SK-N-SH (cell line): ENCODE results near the gene HK1. TPM values are rescaled to one million over a fixed set of nuclear protein-coding genes. Genes with fewer than 3 reads are reported as not detected.

Experiments
- CTCF ChIA-PET: fragments of 300-600, 350-600 bp; formaldehyde crosslinking; extraction: SDS; loops from one replicate; lab custom pipeline; 2021; lab: Yijun Ruan, JAX
- POLR2A ChIA-PET: fragments of 350-600 bp; sonication (Branson Sonifier 250); formaldehyde crosslinking; extraction: SDS; loops from one replicate; lab custom pipeline; 2020; ENCODE audit warnings: antibody characterized with exemption, inconsistent platforms; lab: Yijun Ruan, JAX
- DNase-seq: peaks from one replicate; pipeline ENCODE4 v3.0.0; 2012
- H2AFZ ChIP-seq: fragments of 200-600 bp; sonication (generic); 2 replicates; pipeline ENCODE4 v1.8.1; 2016; ENCODE audit warnings: antibody characterized with exemption, mild to moderate bottlenecking, low read depth
- H3F3A ChIP-seq: fragments of 200-600 bp; sonication (generic); replicated peaks from 2 replicates; pipeline ENCODE3; 2016; ENCODE audit warnings: antibody characterized with exemption, mild to moderate bottlenecking; ENCODE audit not compliant: insufficient read depth
- H3K27ac ChIP-seq, 2 experiments: fragments of 200-500 bp in 1 of 2; fragments of 200-600 bp in 1 of 2; sonication (Bioruptor generic) in 1 of 2; sonication (generic), shearing (Covaris generic) in 1 of 2; 2 replicates each; pipeline versions ENCODE4 v1.5.1 to v1.6.1; 2014 to 2016; ENCODE audit warnings: low read depth in 2 of 2, inconsistent platforms in 1 of 2, low read length in 1 of 2, mild to moderate bottlenecking in 1 of 2, mixed read lengths in 1 of 2
- H3K27me3 ChIP-seq: fragments of 200-600 bp; sonication (generic), shearing (Covaris generic); 2 replicates; pipeline ENCODE4 v1.6.1; 2016; ENCODE audit warnings: mixed run types; ENCODE audit not compliant: insufficient read depth
- H3K36me3 ChIP-seq, 2 experiments: fragments of 200-500 bp in 1 of 2; fragments of 200-600 bp in 1 of 2; sonication (Bioruptor generic) in 1 of 2; sonication (generic) in 1 of 2; replicated peaks in 1 of 2; 2 replicates each; pipeline versions ENCODE3 to v1.5.1; 2014 to 2016; ENCODE audit warnings: low read length in 1 of 2, mild to moderate bottlenecking in 1 of 2; ENCODE audit not compliant: insufficient read depth in 2 of 2, control insufficient read depth in 1 of 2
- H3K4me1 ChIP-seq, 2 experiments: fragments of 200-500 bp in 1 of 2; fragments of 200-600 bp in 1 of 2; sonication (Bioruptor generic) in 1 of 2; sonication (generic), shearing (Covaris generic) in 1 of 2; 2 replicates each; pipeline versions ENCODE4 v1.5.1 to v1.6.1; 2014 to 2016; ENCODE audit warnings: low read depth in 1 of 2, low read length in 1 of 2, mixed run types in 1 of 2; ENCODE audit not compliant: insufficient read depth in 2 of 2, control insufficient read depth in 1 of 2
- H3K4me2 ChIP-seq: fragments of 200-600 bp; sonication (generic), shearing (Covaris generic); 2 replicates; pipeline ENCODE4 v1.6.1; 2017; ENCODE audit warnings: mixed run types
- H3K4me3 ChIP-seq, 2 experiments: fragments of 200-500 bp in 1 of 2; fragments of 200-600 bp in 1 of 2; sonication (Bioruptor generic) in 1 of 2; sonication (generic), shearing (Covaris generic) in 1 of 2; 2 replicates each; pipeline versions ENCODE4 v1.5.1 to v1.8.1; 2014 to 2016; ENCODE audit warnings: low read depth in 2 of 2, inconsistent platforms in 1 of 2, low read length in 1 of 2, mild to moderate bottlenecking in 1 of 2, mixed read lengths in 1 of 2, moderate library complexity in 1 of 2
- H3K79me2 ChIP-seq: fragments of 200-600 bp; sonication (generic); 2 replicates; pipeline ENCODE4 v1.8.1; 2017; ENCODE audit warnings: mild to moderate bottlenecking; ENCODE audit not compliant: insufficient read depth
- H3K9ac ChIP-seq: fragments of 200-600 bp; sonication (generic); 2 replicates; pipeline ENCODE4 v1.6.1; 2017; ENCODE audit warnings: mixed run types
- H3K9me2 ChIP-seq: fragments of 200-600 bp; sonication (generic); 2 replicates; pipeline ENCODE4 v1.6.1; 2017; ENCODE audit warnings: mixed run types
- H3K9me3 ChIP-seq: fragments of 200-600 bp; sonication (generic); 2 replicates; pipeline ENCODE4 v1.6.1; 2017; ENCODE audit warnings: mixed run types, mild to moderate bottlenecking, moderate library complexity
- H4K20me1 ChIP-seq: fragments of 200-600 bp; sonication (generic); 2 replicates; pipeline ENCODE4 v1.6.1; 2017; ENCODE audit warnings: mild to moderate bottlenecking, mixed run types; ENCODE audit not compliant: insufficient read depth
- CHD2 ChIP-seq: fragments of 150-350 bp; IDR thresholded peaks from 2 replicates; pipeline ENCODE4 v1.6.1; 2018; ENCODE audit warnings: low read length; ENCODE audit not compliant: partially characterized antibody
- EP300 ChIP-seq, 2 experiments: IDR thresholded peaks; 2 replicates each; pipeline versions ENCODE4 v1.4.0 to v1.6.1; 2012; ENCODE audit warnings: borderline replicate concordance in 1 of 2, low read depth in 1 of 2, low read length in 1 of 2
- FOXJ3 ChIP-seq: sonication (generic); formaldehyde crosslinking; IDR thresholded peaks from 2 replicates; pipeline ENCODE4 v1.5.1; 2020; ENCODE audit warnings: mild to moderate bottlenecking, missing genetic modification reagents
- GATA2 ChIP-seq: sonication (generic); formaldehyde crosslinking; IDR thresholded peaks from 2 replicates; pipeline ENCODE4 v1.5.0; 2020; ENCODE audit warnings: mild to moderate bottlenecking, missing genetic modification reagents
- NFIC ChIP-seq: IDR thresholded peaks from 2 replicates; pipeline ENCODE4 v1.4.0; 2012; ENCODE audit warnings: borderline replicate concordance
- RCOR1 ChIP-seq: fragments of 150-350 bp; IDR thresholded peaks from 2 replicates; pipeline ENCODE4 v1.6.1; 2017; ENCODE audit warnings: antibody characterized with exemption, low read length
- TCF12 ChIP-seq: IDR thresholded peaks from 2 replicates; pipeline ENCODE4 v1.4.0; 2012
- TEAD4 ChIP-seq: IDR thresholded peaks from 2 replicates; pipeline ENCODE4 v1.4.0; 2012; ENCODE audit warnings: mild to moderate bottlenecking, borderline replicate concordance; ENCODE audit not compliant: insufficient read depth
- WGBS: methylation state at CpG from one replicate; pipeline ENCODE4 v1.1.6; 2017; ENCODE audit warnings: low lambda C conversion rate; 5-methylcytosine and 5-hydroxymethylcytosine counted together
- polyA plus RNA-seq, 3 experiments: library from polyadenylated mRNA; depleted of rRNA; stranded (reverse); fragments of >200 nt; gene quantifications; 2 replicates each; pipeline ENCODE4 v1.2.3, GENCODE V29; 2012
- TF ChIP-seq, protein P1 (sequence below): fragments of 150-350 bp; IDR thresholded peaks from 2 replicates; pipeline ENCODE4 v1.6.1; 2016; ENCODE audit warnings: mild to moderate bottlenecking, low read depth, low read length
- TF ChIP-seq, protein P2 (sequence below): fragments of 200-600 bp; sonication (generic); IDR thresholded peaks from 2 replicates; pipeline ENCODE4 v1.6.1; 2017; ENCODE audit warnings: antibody characterized with exemption, mild to moderate bottlenecking, moderate library complexity
- TF ChIP-seq, protein P3 (sequence below): fragments of 150-350 bp; IDR thresholded peaks from 2 replicates; pipeline ENCODE4 v1.6.1; 2017; ENCODE audit warnings: antibody characterized with exemption, low read length, low read depth, borderline replicate concordance
- TF ChIP-seq, protein P4 (sequence below): IDR thresholded peaks from 2 replicates; pipeline ENCODE4 v1.6.1; 2012; ENCODE audit warnings: mild to moderate bottlenecking, low read depth, low read length, moderate library complexity

HK1 gene
- polyA plus RNA-seq, 1 of the 3 experiments (the other 2 are of a cell fraction): 38.7 TPM

DNA sequence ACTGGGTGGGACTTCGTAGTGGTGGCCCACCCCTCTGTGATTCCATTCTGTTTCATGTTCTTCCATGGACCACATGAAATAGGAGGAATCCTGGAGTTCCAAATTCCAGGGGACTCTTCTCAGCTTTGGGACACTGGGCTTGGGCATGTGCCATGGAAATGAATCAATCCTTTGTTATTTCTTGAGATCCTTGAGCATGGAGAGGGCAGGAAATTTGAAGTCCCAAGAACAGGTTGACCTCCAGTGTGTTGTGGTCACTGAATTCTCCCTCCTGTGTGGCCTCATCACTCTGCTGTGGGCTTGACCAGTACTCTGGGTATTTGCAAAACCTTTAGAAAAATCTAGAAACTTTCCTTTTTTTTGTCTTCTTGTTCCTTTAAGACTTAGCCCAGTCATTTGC, 115.7 kb downstream of the HK1 start:
- no peaks in the 10 kb centered on the region for H4K20me1 ChIP-seq
- no peak overlapping the region for H2AFZ ChIP-seq
- peaks cover 11 to 18% of the 10 kb centered on the region in 2 experiments; a peak in 3 of 4 replicates for H3K4me1 ChIP-seq
- peaks cover 14% of the 10 kb centered on the region for H3F3A ChIP-seq
- H3K27ac ChIP-seq: no peak overlapping the region
- no peak overlapping the region for H3K4me2 ChIP-seq
- H3K9me2 ChIP-seq: no peaks in the 10 kb centered on the region
- DNase-seq: no peak
- peaks cover 20 to 21% of the 10 kb centered on the region in 2 experiments for H3K36me3 ChIP-seq
- no peak for TF ChIP-seq NFIC
- TF ChIP-seq, protein P1, sequence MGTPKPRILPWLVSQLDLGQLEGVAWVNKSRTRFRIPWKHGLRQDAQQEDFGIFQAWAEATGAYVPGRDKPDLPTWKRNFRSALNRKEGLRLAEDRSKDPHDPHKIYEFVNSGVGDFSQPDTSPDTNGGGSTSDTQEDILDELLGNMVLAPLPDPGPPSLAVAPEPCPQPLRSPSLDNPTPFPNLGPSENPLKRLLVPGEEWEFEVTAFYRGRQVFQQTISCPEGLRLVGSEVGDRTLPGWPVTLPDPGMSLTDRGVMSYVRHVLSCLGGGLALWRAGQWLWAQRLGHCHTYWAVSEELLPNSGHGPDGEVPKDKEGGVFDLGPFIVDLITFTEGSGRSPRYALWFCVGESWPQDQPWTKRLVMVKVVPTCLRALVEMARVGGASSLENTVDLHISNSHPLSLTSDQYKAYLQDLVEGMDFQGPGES: no peak
- TF ChIP-seq, protein P2, sequence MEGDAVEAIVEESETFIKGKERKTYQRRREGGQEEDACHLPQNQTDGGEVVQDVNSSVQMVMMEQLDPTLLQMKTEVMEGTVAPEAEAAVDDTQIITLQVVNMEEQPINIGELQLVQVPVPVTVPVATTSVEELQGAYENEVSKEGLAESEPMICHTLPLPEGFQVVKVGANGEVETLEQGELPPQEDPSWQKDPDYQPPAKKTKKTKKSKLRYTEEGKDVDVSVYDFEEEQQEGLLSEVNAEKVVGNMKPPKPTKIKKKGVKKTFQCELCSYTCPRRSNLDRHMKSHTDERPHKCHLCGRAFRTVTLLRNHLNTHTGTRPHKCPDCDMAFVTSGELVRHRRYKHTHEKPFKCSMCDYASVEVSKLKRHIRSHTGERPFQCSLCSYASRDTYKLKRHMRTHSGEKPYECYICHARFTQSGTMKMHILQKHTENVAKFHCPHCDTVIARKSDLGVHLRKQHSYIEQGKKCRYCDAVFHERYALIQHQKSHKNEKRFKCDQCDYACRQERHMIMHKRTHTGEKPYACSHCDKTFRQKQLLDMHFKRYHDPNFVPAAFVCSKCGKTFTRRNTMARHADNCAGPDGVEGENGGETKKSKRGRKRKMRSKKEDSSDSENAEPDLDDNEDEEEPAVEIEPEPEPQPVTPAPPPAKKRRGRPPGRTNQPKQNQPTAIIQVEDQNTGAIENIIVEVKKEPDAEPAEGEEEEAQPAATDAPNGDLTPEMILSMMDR: no peak
- WGBS: 67% methylated on average over 1 of the region's 1 CpG
- ChIA-PET CTCF (interaction anchor here (1.6 to 7.7 kb wide), 6 partner anchors 12 to 168 kb away, joined by 5 to 105 read pairs (median 20); no protein-coding TSS in a partner anchor), POLR2A (no interaction called here)
- H3K4me3 ChIP-seq: no peak overlapping the region
- H3K79me2 ChIP-seq: no peaks in the 10 kb centered on the region
- no peaks in the 10 kb centered on the region for H3K9me3 ChIP-seq
- H3K9ac ChIP-seq: no peak overlapping the region
- no peaks in the 10 kb centered on the region for H3K27me3 ChIP-seq

DNA sequence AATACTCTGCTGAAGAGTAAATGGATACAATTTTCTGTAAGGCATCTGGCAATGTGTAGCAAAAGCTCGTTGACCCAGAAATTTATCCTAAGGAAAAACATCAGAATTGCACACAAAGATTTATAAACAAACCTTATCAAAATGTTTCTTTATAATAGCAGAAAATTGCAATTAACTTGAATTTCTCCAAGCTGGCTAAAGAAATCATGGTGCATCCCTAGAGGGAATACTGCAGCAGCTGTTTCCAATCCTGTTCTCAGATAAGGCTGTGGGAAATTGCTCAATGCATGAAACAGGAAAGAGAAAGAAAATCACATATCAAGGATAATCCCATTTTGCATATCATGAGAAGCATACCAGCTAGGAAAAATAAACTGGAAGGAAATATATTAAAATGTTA, 119.7 kb downstream of the HK1 start:
- no peaks in the 10 kb centered on the region for H3K79me2 ChIP-seq
- no peaks in the 10 kb centered on the region for H4K20me1 ChIP-seq
- peaks cover 22 to 23% of the 10 kb centered on the region in 2 experiments for H3K36me3 ChIP-seq
- H3K9ac ChIP-seq: no peak overlapping the region
- ChIA-PET POLR2A (no interaction called here), CTCF (interaction anchor here (0.6 to 3.7 kb wide), 11 partner anchors 9 to 247 kb away, joined by 3 to 43 read pairs (median 3); no protein-coding TSS in a partner anchor)
- no peak overlapping the region for H2AFZ ChIP-seq
- peaks cover 0 to 21% of the 10 kb centered on the region in 2 experiments; a peak in 2 of 4 replicates for H3K4me1 ChIP-seq
- WGBS: 65% methylated on average over 1 of the region's 1 CpG
- no peaks in the 10 kb centered on the region for H3K9me2 ChIP-seq
- no peak overlapping the region for H3K4me2 ChIP-seq
- no peaks in the 10 kb centered on the region for H3F3A ChIP-seq
- peak; percentile 76 for DNase-seq
- TF ChIP-seq, protein P3, sequence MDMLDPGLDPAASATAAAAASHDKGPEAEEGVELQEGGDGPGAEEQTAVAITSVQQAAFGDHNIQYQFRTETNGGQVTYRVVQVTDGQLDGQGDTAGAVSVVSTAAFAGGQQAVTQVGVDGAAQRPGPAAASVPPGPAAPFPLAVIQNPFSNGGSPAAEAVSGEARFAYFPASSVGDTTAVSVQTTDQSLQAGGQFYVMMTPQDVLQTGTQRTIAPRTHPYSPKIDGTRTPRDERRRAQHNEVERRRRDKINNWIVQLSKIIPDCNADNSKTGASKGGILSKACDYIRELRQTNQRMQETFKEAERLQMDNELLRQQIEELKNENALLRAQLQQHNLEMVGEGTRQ: no peak
- TF ChIP-seq CHD2: peak; percentile 69
- TF ChIP-seq GATA2: peak; percentile 93
- TF ChIP-seq, protein P4, sequence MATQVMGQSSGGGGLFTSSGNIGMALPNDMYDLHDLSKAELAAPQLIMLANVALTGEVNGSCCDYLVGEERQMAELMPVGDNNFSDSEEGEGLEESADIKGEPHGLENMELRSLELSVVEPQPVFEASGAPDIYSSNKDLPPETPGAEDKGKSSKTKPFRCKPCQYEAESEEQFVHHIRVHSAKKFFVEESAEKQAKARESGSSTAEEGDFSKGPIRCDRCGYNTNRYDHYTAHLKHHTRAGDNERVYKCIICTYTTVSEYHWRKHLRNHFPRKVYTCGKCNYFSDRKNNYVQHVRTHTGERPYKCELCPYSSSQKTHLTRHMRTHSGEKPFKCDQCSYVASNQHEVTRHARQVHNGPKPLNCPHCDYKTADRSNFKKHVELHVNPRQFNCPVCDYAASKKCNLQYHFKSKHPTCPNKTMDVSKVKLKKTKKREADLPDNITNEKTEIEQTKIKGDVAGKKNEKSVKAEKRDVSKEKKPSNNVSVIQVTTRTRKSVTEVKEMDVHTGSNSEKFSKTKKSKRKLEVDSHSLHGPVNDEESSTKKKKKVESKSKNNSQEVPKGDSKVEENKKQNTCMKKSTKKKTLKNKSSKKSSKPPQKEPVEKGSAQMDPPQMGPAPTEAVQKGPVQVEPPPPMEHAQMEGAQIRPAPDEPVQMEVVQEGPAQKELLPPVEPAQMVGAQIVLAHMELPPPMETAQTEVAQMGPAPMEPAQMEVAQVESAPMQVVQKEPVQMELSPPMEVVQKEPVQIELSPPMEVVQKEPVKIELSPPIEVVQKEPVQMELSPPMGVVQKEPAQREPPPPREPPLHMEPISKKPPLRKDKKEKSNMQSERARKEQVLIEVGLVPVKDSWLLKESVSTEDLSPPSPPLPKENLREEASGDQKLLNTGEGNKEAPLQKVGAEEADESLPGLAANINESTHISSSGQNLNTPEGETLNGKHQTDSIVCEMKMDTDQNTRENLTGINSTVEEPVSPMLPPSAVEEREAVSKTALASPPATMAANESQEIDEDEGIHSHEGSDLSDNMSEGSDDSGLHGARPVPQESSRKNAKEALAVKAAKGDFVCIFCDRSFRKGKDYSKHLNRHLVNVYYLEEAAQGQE: no peak
- peak; percentile 41; the same call in 1 of the 2 replicates for TF ChIP-seq TEAD4
- peak in 1 of 2 experiments; percentile 82; a peak in 2 of 4 replicates for TF ChIP-seq EP300 (IDR thresholded peaks at IDR 0.05; ENCODE audit: borderline replicate concordance in 1 of 2, low read depth in 1 of 2, low read length in 1 of 2)
- peak; percentile 35; the same call in 1 of the 2 replicates for TF ChIP-seq TCF12
- TF ChIP-seq FOXJ3: 0 out of 2 replicates have a peak, but pooled peaks have one; percentile 55
- TF ChIP-seq RCOR1: peak; percentile 92
- no peak overlapping the region for H3K4me3 ChIP-seq
- peak overlapping the region in 1 of 2 experiments; percentile 81; a peak in 2 of 4 replicates for H3K27ac ChIP-seq
- no peaks in the 10 kb centered on the region for H3K27me3 ChIP-seq
- H3K9me3 ChIP-seq: no peaks in the 10 kb centered on the region
